Measurements from ENCODE around the gene CKLF.

- no peak for TF ChIP-seq EZH2 (IDR thresholded peaks at IDR 0.05; ENCODE audit: low read depth)
- TF ChIP-seq CTCF (conservative IDR thresholded peaks at IDR 0.05) = no peak
These were observed 2.1 kb downstream of the CKLF start for GRCh38 chr16:66554495-66554894.

All from PC-9 (cell line).